Measurements from ENCODE around the gene ZBTB47.

The ZBTB47 gene

DNA sequence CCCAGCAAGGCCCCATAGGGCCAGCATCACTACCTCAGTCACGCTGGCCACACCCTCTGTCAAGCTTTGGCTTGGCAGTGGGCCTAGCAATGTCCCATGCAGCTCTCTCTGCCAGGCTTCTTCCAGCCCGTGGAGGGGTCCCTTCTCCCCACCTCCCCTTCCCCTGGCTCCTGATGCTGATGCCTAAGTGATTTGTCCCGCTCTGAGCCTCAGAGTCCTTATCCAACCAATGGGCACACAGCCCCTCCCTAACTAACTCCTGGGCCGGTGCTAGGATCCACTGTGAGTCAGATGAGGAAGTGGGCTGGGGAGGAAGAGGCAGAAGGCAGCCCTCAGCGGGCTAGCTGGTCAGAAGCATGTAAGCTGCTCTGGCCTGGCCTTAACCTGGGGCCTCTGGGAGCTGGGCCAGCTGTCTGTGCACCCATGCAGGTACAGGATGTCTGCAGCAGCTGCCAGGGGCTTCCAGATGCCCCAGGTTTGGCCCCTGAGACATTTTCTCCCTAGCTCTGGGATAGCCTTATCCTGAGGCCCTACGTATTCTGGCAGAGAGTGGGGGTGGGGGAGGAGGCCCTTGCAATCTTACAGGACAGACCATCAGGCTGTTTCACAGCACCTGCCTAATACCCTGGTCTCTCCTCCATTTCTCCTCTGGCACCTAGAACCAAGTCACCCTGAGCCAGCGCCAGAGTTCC, 740 bp upstream of the ZBTB47 start:
- DNase-seq (ENCODE audit: low spot score): peak; percentile 78

- no peak for DNase-seq (ENCODE audit: low spot score)
Observed at GRCh38 chr3:42653303-42653559, 266 bp upstream of the ZBTB47 start.

- peak; percentile 72 for DNase-seq (ENCODE audit: low spot score)
Observed at GRCh38 chr3:42654331-42655201, 1.1 kb downstream of the ZBTB47 start.

DNA sequence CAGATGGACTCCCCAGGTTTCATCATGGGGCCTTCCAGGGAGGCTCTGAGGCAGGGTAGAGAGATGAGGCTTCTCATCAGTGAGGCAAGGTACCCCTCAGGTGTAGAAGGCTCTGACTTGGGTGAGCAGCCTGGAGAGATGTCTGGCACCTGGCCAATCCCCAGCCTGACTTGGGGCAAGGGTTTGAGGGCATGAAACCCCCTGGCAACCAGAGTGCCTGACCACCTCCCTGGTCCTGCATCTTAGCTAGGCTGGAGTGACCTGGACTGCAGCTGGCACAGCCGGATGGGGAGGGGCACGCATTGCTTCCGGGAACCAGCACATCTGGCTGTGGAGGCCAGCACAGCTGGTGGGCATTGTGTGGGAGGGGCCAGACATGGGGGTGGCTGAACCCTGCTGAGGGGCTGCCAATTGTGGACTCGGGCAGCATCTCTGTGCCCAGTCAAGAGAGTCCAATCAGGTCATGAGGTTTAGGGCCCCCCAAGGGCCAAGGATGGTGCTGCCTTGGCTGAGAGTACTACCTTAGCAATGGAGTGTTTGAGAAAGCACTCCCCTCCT, 1.9 kb downstream of the ZBTB47 start:
- DNase-seq (ENCODE audit: low spot score): peak; percentile 32

- DNase-seq (ENCODE audit: low spot score): no peak
Observed at GRCh38 chr3:42655980-42656679, 2.6 kb downstream of the ZBTB47 start.

DNA sequence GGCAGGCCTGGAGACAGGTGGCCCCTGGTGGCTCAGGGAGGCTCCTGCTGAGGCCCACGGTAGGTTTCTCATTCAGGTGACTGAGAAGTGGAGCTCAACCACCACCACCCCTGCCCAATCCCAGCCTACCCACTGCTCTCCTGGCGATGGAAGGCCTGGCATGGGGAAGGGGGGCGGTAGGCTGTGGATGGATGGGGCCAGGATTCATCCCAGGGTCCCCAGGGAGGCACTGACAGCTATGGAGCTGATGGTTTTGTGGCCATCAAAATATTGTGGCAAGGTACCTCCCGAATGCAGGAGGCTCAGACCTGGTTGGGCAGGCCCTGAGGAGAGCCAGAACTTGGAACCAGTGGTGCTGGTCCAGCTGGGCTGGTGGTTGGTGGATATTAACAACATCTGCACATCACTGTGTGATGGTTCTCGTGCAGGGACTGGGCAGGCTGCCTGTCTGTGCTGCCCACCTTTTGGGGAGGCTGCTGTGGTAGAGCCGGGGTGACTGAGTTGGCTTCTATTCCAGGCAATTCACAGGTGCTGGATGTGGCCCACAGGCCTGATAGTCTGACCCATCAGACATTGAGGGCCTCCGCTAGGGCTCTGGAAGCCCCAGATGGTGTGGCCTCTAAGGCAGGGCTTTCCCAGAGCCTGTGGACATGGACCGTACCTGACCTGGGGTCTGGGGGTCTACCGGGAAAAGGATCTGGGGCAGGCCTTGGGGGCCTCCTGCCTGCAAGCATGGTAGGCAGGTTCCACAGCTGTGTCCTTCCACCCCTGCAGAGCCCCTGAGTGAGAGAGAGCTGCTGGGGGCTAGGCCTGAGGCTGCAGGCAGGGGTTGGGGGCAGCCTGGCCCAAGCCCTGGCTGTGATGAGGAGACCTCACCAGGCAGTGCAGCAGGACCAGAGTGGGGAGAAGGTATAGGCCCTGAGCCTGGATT, 3.4 kb downstream of the ZBTB47 start:
- DNase-seq (ENCODE audit: low spot score): no peak

DNA sequence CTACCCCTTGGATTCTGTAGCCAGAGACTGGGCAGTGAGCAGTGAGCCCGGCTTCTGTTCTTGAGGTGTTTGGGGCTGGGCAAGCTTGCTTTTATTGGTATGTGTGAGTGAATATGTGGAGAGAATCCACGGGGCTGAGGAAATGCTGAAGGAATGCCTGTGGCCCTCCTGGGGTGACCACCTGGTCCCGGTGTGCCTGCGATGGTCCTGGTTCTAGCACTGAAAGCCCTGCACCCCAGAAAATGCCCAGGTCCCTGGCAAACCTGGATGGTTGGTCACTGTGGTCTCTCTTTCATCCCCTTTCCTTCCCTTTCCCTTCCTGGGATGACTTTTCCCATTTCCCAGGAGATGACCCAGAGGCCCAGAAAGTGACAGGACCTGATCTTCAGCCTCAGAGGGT, 4.2 kb downstream of the ZBTB47 start:
- no peak for DNase-seq (ENCODE audit: low spot score)

DNA sequence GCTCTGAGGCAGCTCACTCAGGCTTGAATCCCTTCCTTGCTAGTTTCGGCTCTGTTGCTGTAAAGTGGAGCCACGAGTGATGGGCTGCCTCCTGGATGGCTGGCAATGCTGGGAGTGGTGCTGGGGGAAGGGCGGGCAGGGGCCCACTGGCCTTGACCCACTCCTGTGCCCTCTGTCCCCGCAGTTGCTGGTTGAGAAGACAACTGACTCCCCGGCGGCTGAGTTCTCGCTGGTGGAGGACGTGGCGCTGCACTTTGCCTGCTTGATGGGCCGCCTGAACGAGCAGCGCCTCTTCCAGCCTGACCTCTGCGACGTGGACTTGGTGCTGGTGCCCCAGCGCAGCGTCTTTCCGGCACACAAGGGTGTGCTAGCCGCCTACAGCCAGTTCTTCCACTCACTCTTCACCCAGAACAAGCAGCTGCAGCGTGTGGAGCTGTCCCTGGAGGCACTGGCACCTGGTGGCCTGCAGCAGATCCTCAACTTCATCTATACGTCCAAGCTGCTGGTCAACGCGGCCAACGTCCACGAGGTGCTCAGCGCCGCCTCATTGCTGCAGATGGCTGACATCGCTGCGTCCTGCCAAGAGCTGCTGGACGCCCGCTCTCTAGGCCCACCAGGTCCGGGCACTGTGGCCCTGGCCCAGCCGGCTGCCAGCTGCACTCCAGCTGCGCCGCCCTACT, 4.7 kb downstream of the ZBTB47 start:
- DNase-seq (ENCODE audit: low spot score): no peak

DNA sequence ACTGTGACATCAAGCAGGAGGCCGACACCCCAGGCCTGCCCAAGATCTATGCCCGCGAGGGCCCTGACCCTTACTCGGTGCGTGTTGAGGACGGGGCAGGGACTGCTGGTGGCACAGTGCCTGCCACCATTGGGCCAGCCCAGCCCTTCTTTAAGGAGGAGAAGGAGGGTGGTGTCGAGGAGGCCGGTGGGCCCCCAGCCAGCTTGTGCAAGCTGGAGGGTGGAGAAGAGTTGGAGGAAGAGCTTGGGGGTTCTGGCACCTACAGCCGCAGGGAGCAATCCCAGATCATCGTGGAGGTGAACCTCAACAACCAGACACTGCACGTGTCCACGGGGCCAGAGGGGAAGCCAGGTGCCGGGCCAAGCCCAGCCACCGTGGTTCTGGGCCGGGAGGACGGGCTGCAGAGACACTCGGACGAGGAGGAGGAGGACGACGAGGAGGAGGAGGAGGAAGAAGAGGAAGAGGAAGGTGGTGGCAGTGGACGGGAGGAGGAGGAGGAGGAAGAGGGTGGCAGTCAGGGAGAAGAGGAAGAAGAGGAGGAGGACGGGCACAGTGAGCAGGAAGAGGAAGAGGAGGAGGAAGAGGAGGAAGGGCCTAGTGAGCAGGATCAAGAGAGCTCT, 5.4 kb downstream of the ZBTB47 start:
- DNase-seq (ENCODE audit: low spot score): no peak

DNA sequence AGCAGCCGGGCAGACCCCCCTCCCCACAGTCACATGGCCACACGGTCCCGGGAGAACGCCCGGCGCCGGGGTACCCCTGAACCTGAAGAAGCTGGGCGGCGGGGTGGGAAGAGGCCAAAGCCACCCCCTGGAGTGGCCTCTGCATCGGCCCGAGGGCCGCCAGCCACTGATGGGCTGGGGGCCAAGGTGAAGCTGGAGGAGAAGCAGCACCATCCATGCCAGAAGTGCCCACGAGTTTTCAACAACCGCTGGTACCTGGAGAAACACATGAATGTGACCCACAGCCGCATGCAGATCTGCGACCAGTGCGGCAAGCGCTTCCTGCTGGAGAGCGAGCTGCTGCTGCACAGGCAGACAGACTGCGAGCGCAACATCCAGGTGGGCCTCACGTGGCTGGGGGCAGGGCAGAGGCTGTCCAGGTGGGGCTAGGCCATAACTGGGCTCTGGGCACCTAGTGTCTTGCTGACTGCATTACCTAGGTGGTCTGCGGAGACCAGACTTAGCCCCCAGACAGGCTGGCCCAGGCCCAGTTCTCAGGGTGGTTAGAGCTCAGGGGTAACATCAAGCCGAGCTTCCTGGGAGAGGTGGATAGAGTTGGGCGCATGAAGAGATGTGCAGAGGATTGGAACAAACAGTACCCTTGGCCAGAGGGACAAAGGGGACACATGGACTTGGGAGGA, 6.1 kb downstream of the ZBTB47 start:
- no peak for DNase-seq (ENCODE audit: low spot score)

DNA sequence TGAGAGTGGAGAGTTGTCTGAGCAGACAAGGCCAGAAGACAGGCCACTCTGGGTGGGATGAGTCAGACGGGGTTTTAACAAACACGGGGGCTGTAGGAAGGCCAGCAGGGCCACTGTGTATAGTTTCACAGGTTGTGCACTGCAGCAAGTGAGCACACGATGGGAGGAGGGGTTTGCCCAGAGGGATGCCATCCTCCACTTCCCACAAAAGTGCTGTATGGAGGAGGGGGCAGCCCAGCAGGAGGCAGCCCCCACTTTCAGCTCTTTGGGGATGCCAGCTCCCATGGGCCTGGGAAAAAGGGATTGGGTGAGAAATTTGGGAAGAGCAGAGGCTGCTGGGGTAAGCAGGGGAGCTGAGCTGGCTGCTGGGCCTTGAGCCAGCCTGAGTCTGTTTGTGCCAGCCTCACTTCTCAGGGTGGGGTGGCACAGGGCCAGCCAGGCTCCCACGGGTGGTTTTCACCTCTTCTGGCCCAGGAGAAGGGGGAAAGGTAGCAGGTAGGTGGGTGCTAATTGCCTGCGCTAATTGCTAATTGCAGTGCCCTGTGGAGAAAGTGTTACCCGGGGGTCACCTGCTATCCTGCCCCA, 6.7 kb downstream of the ZBTB47 start:
- no peak for DNase-seq (ENCODE audit: low spot score)

DNA sequence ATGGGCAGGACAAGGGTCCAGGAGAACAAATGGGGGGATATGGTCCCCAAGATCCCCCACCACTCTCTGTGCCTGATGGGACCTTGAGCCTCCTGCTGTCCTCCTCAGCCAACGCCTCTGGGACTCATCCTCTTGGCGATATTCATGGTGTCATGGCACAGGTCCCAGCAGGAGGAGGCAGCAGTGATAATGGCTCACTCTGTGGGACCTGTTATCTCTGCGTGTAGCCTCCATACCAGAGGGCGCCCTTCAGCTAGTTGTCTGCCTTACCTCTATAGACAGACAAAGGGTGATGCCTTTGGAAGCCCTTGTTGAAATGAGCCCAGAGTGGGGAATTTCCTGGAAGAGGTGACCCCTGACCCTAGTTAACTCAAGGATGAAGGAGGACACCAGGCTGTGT, 7.4 kb downstream of the ZBTB47 start:
- DNase-seq (ENCODE audit: low spot score): no peak

GRCh38 chr3:42661593-42662022, 8.1 kb downstream of the ZBTB47 start:
- no peak for DNase-seq (ENCODE audit: low spot score)

GRCh38 chr3:42662037-42662812, 8.7 kb downstream of the ZBTB47 start:
- DNase-seq (ENCODE audit: low spot score): no peak

DNA sequence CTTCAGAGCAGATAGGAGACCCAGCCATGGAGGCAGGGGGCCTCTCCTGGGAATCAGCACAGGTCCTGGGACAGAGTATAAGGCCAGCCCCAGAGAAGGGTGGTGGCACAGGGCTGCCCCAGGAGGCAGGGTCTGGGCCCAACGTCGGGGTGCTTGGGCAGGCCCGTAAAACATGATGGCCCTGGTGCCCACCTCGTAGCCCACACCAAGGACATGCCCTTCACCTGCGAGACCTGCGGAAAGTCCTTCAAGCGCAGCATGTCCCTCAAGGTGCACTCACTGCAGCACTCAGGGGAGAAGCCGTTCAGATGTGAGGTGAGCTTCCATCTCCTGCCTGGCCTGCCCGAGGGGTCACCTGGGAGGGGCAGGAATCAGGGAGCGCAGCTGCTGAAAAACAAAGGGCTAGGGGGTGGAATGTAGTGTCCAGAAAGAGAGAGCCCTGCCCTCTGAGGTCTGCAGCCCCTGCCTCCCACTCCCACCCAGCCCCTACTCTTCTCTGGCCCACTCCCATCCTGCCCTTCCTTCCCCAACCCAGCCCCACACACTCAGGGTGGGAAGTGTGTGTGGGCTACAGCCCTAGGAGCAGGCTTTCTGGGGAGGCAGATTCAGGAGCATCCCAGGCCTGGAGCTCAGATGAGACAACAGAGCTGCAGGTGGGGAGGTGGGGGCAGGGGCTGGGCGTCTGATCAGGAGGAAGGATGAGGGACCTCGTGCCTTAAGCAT, 9.5 kb downstream of the ZBTB47 start:
- DNase-seq (ENCODE audit: low spot score): no peak

- DNase-seq (ENCODE audit: low spot score): no peak
Observed at GRCh38 chr3:42663581-42664437, 10.3 kb downstream of the ZBTB47 start.

DNA sequence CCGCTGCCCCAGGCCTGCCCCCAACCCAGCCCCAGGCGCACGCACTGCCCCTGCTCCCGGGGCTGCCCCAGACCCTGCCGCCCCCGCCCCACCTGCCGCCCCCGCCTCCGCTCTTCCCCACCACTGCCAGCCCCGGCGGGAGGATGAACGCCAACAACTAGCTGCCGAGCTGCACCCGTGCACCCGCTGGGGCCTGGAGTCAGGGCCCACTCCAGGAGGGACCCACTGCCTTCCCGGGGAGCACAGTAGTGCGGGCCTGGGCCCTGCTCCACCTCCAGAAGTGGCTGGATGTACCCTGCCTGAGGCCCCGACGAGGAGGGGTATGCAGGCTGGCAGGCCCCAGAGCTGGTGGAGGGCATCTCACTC, 10.9 kb downstream of the ZBTB47 start:
- DNase-seq (ENCODE audit: low spot score): no peak

Data from pons (tissue), 1 donor.